HG03097 (cell line): Measurements from ENCODE around the gene SHCBP1L.
"Not testable (repeated sequence)": the region's sequence is repeated elsewhere in the genome, so short reads cannot be mapped to it uniquely, and the experiment has no call there.

Experiments used
- ATAC-seq: cut with Tn5 transposase; IDR thresholded peaks from one replicate; pipeline ENCODE4 v1.9.1; 2021; ENCODE audit not compliant: unreplicated experiment, low FRiP score

SHCBP1L gene

DNA sequence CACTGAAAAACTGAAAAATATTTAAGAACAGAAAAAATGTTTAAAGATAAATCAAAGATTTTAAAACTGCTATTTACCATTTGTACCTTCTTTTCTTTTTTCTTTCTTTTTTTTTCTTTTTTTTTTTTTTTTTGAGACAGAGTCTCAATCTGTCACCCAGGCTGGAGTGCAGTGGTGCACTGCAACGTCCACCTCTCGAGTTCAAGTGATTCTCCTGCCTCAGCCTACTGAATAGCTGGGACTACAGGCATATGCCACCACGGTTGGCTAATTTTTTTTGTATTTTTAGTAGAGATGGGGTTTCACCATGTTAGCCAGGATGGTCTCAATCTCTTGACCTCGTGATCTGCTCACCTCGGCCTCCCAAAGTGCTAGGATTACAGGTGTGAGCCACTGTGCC is 51.0 kb downstream of the SHCBP1L start:
- ATAC-seq: not testable (repeated sequence)

DNA sequence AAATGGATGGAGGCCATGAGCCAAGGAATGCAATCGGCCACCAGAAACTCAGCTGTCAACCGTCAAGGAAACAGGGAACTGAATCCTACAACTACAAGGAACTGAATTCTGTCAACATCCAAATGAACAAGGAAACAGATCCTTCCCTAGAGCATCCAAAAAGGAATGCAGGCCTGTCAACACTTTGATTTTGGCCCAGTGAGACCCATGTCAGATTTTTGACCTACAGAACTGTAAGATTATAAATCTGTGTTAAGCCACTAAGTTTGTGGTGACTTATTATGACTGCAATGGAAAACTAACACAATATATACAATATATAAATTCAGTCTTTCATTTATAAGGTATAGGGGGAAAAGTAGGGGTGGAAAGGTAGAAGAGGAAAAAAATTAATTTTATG is 55.3 kb downstream of the SHCBP1L start:
- ATAC-seq: no peak

DNA sequence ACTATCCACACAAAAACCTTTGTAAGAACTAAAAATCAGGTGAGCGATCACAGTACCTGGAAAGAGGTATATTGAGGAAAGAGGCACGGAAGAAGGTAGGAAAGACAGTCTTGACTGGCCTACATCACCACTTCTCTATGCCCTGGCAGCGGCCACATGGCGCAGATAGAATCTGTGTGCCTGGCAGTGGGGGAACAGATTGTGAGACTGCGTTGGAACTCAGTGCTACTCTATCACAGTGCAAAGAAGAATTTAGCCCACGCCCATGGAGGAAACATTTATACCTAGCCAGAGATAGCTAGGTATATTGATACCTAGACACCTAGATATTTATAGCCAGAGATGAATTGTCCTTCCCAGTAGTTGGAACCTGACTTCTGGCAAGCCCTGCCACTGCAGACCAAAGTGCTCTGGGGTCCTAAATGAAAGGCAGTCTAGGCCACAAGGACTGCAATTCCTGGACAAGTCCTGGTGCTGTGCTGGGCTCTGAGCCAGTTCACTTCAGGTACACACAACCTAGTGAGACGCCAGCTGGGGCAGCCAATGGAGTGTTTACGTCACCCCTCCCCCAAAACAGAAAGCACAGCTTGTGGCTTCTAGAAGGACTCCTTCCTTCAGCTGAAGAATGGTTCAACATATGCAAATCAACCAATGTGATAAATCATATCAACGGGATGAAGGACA is 61.9 kb downstream of the SHCBP1L start:
- ATAC-seq: no peak

DNA sequence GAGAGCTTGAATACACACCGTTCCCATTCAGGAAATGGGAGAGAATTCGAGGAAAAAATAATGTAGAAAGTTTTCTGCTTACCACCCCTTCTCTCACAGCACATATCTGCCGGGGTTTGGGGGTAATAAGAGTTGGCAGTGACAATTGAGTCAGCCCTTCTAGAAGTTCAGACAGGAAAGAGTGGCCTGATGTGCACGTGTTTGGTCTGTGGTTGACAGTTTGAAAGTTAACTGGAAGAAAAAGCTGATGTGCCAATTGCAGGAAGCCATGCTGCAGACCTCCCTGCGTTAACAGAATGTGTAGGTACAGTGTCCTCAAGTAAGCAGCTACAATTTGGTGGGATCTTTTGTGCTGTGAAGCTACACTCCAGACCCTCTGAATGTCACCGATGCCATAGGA is 63.0 kb downstream of the SHCBP1L start:
- no peak for ATAC-seq

DNA sequence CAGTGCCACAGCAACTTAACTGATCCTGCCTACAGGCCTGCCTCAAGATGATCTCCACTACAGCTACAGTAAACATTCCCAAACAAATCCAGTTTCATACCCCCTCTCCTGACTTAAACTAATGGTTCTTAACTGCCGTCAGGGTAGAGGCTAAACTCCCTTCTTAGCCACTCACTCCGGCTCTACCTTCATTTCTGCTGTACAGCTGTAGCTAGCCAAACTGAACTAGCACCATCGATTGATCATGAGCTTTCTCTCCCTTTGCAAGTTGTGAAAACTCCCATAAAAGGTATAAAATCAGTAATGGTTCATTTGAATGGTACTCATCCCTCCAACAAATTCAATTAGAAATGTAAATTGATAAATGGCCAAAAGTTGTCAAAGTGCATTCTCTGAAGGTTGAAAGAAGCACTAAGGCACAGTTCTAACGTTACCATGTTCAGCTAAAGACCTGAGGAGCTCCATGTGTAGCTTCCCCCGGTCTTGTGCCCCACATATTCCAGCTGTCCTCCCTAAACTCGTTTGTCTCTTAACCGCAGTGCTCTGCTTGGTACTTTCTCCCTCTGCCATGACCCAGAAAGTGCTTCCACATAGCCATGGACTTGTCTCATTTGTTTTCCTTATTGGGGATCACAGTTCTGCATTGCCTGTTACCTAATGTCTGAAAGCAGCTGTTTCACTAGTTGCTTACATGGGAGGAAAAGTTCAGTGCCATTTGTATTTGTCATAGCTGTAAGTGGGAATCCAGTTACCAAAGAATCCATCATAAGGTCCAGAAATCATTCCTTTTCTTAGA is 64.0 kb downstream of the SHCBP1L start:
- ATAC-seq: no peak

DNA sequence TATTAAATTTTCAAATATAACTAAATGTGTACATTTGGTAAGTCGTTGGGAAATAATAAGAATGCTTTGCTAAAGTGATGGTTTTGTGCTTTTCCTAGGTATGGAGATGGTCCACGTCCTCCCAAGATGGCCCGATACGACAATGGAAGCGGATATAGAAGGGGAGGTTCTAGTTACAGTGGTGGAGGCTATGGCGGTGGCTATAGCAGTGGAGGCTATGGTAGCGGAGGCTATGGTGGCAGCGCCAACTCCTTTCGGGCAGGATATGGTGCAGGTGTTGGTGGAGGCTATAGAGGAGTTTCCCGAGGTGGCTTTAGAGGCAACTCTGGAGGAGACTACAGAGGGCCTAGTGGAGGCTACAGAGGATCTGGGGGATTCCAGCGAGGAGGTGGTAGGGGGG is 66.0 kb downstream of the SHCBP1L start:
- ATAC-seq: no peak

DNA sequence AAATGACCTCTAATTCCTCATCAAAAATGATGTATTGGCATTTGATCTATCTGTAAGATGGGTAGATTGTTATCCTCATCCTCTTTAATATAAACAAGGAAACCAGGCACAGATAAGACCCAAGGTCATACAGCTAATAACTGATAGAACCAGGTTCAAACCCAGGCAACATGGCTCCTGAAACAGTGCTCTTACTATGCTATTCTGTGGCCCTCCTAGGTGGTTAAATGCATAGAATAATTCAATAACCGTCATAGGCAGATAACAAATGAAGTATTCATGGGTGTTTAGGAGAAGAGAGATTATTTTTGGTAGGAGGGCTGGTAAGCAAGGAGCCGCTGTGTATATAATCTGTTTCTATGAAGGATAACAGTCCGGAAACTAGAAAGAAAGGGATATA is 67.4 kb downstream of the SHCBP1L start:
- no peak for ATAC-seq

DNA sequence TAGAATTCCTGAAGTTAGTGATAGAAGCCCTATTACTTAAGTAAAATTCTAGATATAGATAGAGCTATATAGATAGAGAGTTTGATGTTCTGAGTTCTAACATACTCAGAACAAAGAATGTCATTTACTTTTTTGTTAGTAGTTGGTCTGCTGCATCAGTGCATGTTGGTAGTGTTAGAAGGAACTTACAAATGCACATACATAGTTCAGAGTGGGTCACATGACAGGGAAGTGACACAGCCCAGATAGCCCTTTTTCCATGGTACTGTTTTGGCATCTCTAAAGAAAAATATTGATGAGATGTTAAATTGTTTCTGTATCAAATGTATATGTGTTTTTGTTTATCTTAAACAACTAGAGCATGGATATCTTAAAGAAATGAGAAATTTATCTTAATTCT is 68.1 kb downstream of the SHCBP1L start:
- no peak for ATAC-seq

DNA sequence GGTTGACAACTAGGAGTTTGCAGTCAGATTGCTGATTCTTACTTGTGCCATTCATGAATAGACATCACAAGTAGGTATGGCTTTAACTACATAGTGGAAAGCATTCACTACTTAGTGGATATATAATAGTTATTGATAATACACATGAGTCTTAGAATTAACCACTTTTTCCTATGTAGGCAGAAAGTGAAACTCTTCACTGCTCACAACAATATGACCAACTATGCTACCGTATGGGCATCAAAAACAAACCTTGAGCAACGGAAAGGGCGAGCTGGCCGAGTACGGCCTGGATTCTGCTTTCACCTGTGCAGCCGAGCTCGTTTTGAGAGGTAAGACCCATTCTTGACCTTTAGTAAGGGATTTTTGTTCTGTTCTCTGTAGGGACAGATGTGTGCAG is 75.1 kb downstream of the SHCBP1L start:
- no peak for ATAC-seq

DNA sequence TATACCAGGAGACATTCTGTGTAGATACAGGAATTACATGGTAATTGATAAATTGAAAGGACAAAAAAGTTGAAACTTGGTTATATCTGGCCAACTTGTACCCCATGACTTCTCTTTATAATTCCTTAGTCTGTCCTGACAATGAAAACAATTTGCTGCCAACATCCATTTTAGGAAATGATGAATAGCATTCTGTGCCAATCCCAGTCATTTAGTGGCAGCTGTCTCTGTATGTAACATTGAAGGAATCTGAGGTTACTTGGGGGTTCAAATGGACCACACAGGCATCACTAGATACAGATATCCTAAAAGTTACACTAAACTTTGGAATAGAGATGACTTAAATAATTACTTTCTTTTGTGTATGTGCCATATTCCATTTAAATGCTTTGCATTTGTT is 75.6 kb downstream of the SHCBP1L start:
- ATAC-seq: no peak

DNA sequence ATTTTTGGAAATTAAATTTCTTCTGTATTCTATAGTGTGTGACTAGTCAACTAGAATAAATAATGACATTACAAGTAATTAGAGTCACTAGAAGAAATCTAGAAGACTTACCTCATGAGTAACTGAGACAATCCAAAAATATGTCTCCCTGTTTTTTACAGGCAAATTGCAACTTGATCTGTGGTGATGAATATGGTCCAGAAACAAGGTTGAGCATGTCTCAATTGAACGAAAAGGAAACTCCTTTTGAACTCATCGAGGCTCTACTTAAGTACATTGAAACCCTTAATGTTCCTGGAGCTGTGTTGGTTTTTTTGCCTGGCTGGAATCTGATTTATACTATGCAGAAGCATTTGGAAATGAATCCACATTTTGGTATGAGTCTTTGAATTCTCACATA is 77.1 kb downstream of the SHCBP1L start:
- no peak for ATAC-seq

DNA sequence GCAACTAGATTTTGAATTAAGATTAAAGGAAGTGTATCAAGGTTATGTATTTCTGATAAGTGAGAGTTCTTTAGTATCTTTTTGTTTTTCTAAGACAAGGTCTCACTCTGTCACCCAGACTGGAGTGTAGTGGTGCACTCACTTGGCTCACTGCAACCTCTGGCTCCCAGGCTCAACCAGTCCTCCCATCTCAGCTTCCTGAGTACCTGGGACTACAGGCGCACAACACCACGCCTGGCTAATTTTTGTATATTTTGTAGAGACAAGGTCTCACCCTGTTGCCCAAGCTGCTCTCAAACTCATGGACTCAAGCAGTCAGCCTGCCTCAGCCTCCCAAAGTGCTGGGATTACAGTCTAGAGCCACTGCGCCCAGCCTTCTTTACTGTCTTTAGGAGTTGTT is 80.1 kb downstream of the SHCBP1L start:
- no peak for ATAC-seq

DNA sequence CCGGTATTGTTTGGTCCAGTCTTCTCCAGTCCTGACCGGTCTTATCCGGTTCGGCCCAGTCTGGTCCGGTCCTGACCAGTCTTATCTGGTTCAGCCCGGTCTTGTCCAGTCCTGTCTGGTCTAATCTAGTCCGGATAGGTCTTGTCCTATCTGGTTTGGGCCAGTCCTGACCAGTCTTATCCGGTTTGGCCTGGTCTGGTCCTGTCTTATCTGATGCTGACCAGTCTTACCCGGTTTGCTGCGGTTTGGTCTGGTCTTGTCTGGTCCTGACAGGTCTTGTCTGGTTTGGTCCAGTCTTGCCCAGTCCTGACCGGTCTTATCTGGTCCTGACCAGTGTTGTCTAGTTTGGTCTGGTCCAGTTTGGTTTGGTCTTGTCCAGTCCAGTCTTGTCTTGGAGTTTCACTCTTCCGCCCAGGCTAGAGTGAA is 83.7 kb downstream of the SHCBP1L start:
- no peak for ATAC-seq

DNA sequence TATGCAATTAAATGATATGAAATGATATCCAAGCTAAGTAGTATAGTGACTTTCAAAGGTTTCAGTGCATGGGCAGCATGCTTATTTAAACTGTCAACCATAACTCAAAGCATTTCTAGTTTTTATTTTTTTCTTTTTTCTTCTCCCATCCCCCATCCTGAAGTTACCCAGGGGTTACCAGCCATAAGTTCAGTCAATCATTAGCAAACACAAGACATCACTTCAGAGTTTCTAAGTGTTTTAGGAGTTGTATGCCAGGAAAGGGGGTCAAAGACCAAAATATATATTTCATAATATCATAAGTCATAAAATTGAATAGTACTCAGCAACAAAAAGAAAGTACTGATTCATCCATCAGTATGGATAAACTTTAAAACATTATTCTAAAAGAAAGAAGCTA is 85.1 kb downstream of the SHCBP1L start:
- no peak for ATAC-seq

DNA sequence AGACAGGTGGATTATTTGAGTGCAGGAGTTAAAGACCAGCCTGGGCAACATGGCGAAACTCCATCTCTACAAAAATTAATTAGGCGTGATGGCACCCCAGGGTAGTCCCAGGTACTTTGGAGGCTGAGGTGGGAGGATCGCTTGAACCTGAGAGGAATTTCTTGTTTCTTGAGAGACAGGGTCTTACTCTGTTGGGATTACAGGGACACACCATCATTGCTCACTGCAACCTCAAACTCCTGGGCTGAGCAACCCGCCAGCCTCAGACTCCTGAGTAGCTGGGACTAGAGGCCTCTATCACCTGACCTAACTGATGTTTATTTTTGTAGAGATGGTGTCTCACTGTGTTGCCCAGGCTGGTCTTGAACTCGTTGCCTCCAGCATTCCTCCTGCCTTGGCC is 89.0 kb downstream of the SHCBP1L start:
- no peak for ATAC-seq

DNA sequence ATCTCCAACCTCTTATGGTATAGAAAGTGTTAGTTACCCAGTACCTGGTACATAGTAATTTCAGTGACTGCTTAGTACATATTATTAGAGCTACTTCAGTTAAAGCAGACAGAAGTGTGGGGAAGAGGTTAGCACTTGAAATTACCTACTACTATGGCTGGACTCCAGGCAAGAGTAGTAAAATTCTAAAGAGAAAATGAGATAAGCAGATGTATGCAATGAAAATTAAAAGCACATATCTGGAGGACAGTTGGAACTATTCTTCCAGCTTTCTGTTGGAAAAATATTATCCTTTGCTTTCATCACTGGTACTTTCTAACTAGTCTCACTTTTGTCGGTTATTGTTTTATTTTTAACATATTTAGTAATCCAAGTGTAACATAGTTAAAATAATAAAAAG is 90.1 kb downstream of the SHCBP1L start:
- no peak for ATAC-seq

DNA sequence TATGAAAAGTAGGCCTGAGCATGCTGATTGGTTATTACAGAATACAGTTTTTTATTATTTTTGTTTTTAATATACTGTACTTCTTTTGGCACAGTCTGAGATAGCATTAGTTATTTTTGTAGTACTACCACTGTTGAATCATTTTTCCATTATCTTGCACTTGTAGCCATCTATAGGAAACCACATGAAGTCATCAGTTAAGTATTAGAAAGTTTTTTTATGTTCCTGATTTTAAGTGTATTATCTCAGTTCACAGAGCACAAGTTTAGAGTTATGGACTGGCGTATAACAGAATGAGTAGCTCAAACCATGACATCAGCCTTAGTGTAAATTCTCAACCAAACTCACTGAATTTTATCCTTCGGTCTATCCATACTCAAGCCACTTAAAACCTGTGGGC is 91.0 kb downstream of the SHCBP1L start:
- ATAC-seq: no peak

DNA sequence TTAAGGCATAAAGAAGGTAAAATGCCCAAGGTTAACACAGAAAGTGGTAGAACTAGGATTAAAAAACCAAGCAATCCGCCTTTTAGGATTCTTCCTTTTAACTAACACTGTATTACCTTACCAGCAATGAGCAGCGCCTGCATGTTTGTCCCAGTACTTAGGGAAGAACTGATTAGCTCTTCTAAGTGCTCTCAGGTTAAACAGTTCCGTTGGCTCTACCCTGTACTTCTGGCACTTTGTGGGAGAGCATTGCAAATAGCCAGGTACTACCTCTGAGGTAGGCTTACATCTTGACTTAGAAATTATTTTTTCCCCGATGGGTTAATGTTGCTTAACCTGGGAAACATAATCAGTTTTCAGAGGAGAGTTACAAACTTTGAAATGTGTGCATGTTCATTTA is 92.3 kb downstream of the SHCBP1L start:
- ATAC-seq: no peak

DNA sequence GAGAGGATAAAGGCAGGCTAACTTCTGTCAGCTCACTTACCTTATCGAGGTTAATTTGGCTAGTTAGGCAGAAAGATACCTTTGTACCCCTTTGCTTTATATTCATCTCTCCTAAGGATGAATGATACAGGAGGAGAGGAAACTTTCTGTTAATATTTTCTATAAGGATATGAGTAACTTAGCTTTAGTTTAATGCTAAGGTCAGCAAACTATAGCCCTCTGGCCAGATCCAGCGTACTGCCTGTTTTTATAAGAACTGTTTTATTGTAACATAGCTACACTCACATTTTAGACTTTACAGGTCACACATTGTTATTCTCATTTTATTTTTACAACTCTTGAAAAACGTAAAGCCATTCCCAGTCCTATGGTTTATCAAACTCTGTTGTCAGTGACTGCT is 95.8 kb downstream of the SHCBP1L start:
- ATAC-seq: no peak

DNA sequence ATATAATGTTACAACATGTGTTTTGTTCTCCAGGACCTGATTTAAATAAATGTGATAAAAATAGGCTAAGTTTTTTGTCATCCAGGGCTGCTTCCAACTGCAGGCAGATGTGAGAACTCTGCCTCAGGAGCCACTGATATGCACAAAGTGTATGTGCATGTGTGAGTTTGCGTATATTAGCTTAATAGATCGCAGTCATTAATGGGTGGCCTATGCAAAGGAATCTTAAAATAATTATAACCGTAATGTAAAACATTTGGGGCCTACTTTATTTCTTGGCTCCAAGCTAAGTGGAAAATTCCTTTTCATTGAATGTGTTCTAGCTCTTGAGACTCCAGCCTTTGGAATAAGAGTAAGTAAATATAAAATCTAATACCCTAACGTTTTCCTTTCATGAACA is 97.1 kb downstream of the SHCBP1L start:
- ATAC-seq: no peak

DNA sequence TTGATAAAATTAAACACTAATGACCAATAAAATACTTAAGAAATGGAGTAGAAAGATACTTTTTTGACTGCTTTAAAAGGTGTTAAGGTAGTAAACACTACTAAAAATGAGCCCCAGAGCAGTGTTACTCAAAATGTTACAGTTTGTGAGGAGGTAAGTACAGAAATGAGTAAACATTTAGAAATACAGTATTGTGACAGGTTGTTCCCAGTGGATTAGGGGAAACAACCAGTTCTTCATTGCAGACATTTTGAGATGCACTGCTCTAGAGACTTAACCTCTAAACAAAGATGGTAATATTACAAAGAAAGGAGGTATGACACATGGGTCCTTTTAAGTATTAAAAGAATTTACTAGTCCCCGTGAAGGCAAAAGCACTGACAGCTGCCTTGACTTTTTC is 101.1 kb downstream of the SHCBP1L start:
- ATAC-seq: no peak

DNA sequence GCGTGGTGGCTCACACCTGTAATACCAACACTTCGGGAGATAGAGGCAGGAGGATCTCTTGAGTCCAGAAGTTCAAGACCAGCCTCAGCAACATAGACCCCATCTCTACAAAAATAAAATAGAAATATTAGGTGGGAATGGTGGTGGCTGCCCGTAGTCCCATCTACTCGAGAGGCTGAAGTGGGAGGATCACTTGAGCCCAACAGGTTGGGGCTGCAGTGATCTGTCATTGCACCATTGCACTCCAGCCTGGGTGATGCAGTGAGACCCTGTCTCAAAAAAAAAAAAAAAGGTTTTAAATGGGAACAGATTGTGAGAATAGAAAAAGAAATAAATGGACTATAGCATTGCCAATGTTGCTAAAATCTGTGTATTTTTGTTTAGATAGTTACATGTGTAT is 102.6 kb downstream of the SHCBP1L start:
- ATAC-seq: no peak
